Activated naive CD8-positive, alpha-beta T cell (primary cell): ENCODE data around the gene PKP1.

Source experiments
- H3K27ac Mint-ChIP-seq: one replicate; pipeline ENCODE4 v1.8.0; 2021; ENCODE audit warnings: mixed read lengths
- H3K27me3 Mint-ChIP-seq: one replicate; pipeline ENCODE4 v1.8.0; 2021; ENCODE audit warnings: mixed read lengths
- H3K36me3 Mint-ChIP-seq: one replicate; pipeline ENCODE4 v1.8.0; 2021; ENCODE audit warnings: mixed read lengths
- H3K4me1 Mint-ChIP-seq: one replicate; pipeline ENCODE4 v1.8.0; 2021; ENCODE audit warnings: low read depth, mixed read lengths
- H3K4me3 Mint-ChIP-seq: one replicate; pipeline ENCODE4 v1.8.0; 2021; ENCODE audit warnings: mild to moderate bottlenecking, mixed read lengths
- H3K9me3 Mint-ChIP-seq: one replicate; pipeline ENCODE4 v1.8.0; 2021; ENCODE audit warnings: low read depth, mixed read lengths

PKP1 gene

GRCh38 chr1:201283836-201284553 lies 689 bp downstream of the PKP1 start:
- H3K27me3 Mint-ChIP-seq = peaks cover 6% of the 10 kb centered on the region
- H3K27ac Mint-ChIP-seq = no peak overlapping the region
- peaks cover 3% of the 10 kb centered on the region for H3K4me1 Mint-ChIP-seq
- H3K36me3 Mint-ChIP-seq = no peaks in the 10 kb centered on the region
- no peaks in the 10 kb centered on the region for H3K9me3 Mint-ChIP-seq
- no peak overlapping the region for H3K4me3 Mint-ChIP-seq

- no peak overlapping the region for H3K4me3 Mint-ChIP-seq
- H3K9me3 Mint-ChIP-seq = no peaks in the 10 kb centered on the region
- peaks cover 10% of the 10 kb centered on the region for H3K27me3 Mint-ChIP-seq
- no peaks in the 10 kb centered on the region for H3K36me3 Mint-ChIP-seq
- H3K27ac Mint-ChIP-seq = no peak overlapping the region
- H3K4me1 Mint-ChIP-seq = peaks cover 3% of the 10 kb centered on the region
Measured at GRCh38 chr1:201284636-201285035, 1.3 kb downstream of the PKP1 start.

- H3K9me3 Mint-ChIP-seq = no peaks in the 10 kb centered on the region
- H3K27ac Mint-ChIP-seq = no peak overlapping the region
- no peak overlapping the region for H3K4me3 Mint-ChIP-seq
- H3K4me1 Mint-ChIP-seq = peaks cover 3% of the 10 kb centered on the region
- peaks cover 10% of the 10 kb centered on the region for H3K27me3 Mint-ChIP-seq
- H3K36me3 Mint-ChIP-seq = no peaks in the 10 kb centered on the region
Measured at GRCh38 chr1:201285846-201286245, 2.5 kb downstream of the PKP1 start.

- Mint-ChIP-seq H3K27ac (no peak overlapping the region), H3K27me3 (peaks cover 10% of the 10 kb centered on the region), H3K9me3 (no peaks in the 10 kb centered on the region), H3K4me1 (peaks cover 3% of the 10 kb centered on the region), H3K4me3 (no peak overlapping the region), H3K36me3 (no peaks in the 10 kb centered on the region)
Measured at GRCh38 chr1:201286445-201286844, 3.1 kb downstream of the PKP1 start.

- H3K36me3 Mint-ChIP-seq = no peaks in the 10 kb centered on the region
- H3K4me1 Mint-ChIP-seq = peaks cover 1% of the 10 kb centered on the region
- H3K4me3 Mint-ChIP-seq = no peak overlapping the region
- H3K27ac Mint-ChIP-seq = no peak overlapping the region
- peaks cover 8% of the 10 kb centered on the region for H3K27me3 Mint-ChIP-seq
- H3K9me3 Mint-ChIP-seq = no peaks in the 10 kb centered on the region
Measured at GRCh38 chr1:201288007-201288406, 4.7 kb downstream of the PKP1 start.

- Mint-ChIP-seq H3K4me1 (no peaks in the 10 kb centered on the region), H3K36me3 (no peaks in the 10 kb centered on the region), H3K4me3 (no peak overlapping the region), H3K27me3 (peaks cover 7% of the 10 kb centered on the region), H3K9me3 (no peaks in the 10 kb centered on the region), H3K27ac (no peak overlapping the region)
Measured at GRCh38 chr1:201288765-201289164, 5.5 kb downstream of the PKP1 start.

GRCh38 chr1:201290551-201290950 lies 7.2 kb downstream of the PKP1 start:
- Mint-ChIP-seq H3K36me3 (no peaks in the 10 kb centered on the region), H3K4me1 (no peaks in the 10 kb centered on the region), H3K27me3 (peaks cover 7% of the 10 kb centered on the region), H3K4me3 (no peak overlapping the region), H3K9me3 (no peaks in the 10 kb centered on the region), H3K27ac (no peak overlapping the region)

- Mint-ChIP-seq H3K9me3 (no peaks in the 10 kb centered on the region), H3K4me3 (no peak overlapping the region), H3K4me1 (no peaks in the 10 kb centered on the region), H3K27me3 (peaks cover 13% of the 10 kb centered on the region), H3K27ac (no peak overlapping the region), H3K36me3 (no peaks in the 10 kb centered on the region)
Measured at GRCh38 chr1:201291916-201292315, 8.6 kb downstream of the PKP1 start.

GRCh38 chr1:201294876-201295275 lies 11.6 kb downstream of the PKP1 start:
- no peak overlapping the region for H3K4me3 Mint-ChIP-seq
- H3K9me3 Mint-ChIP-seq = no peaks in the 10 kb centered on the region
- H3K4me1 Mint-ChIP-seq = no peaks in the 10 kb centered on the region
- peaks cover 9% of the 10 kb centered on the region for H3K27me3 Mint-ChIP-seq
- H3K27ac Mint-ChIP-seq = no peak overlapping the region
- H3K36me3 Mint-ChIP-seq = no peaks in the 10 kb centered on the region

GRCh38 chr1:201295346-201295745 lies 12.0 kb downstream of the PKP1 start:
- H3K27ac Mint-ChIP-seq = no peak overlapping the region
- H3K4me1 Mint-ChIP-seq = no peaks in the 10 kb centered on the region
- H3K27me3 Mint-ChIP-seq = peaks cover 9% of the 10 kb centered on the region
- no peaks in the 10 kb centered on the region for H3K9me3 Mint-ChIP-seq
- H3K4me3 Mint-ChIP-seq = no peak overlapping the region
- no peaks in the 10 kb centered on the region for H3K36me3 Mint-ChIP-seq

DNA sequence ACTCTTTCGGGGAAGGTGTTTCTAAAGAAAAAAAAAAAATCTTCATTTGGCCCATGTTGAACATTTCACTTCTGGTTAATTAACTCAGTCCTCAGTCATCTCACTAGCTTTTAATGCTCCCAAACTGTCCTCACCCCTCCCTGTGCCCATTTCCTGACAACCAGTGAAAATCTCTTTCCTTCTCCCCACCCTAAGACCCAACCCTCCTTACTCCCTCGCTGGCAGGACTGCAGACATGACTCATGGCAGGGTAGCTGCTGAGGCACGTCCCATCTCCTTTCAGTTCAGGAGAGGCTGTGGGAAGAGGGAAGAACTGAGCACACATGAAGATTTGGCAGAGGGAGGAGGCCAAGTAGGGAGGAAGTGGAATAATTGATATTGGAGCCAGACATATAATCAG lies 12.6 kb downstream of the PKP1 start:
- H3K9me3 Mint-ChIP-seq = no peaks in the 10 kb centered on the region
- H3K27me3 Mint-ChIP-seq = peaks cover 9% of the 10 kb centered on the region

GRCh38 chr1:201296352-201296751 lies 13.0 kb downstream of the PKP1 start:
- Mint-ChIP-seq H3K27me3 (peaks cover 9% of the 10 kb centered on the region), H3K4me3 (no peak overlapping the region), H3K4me1 (no peaks in the 10 kb centered on the region), H3K36me3 (no peaks in the 10 kb centered on the region), H3K27ac (no peak overlapping the region), H3K9me3 (no peaks in the 10 kb centered on the region)

More for the DNA sequence above, 12.6 kb downstream of the PKP1 start:
- H3K36me3 Mint-ChIP-seq = no peaks in the 10 kb centered on the region
- no peaks in the 10 kb centered on the region for H3K4me1 Mint-ChIP-seq
- no peak overlapping the region for H3K27ac Mint-ChIP-seq
- H3K4me3 Mint-ChIP-seq = no peak overlapping the region

- no peaks in the 10 kb centered on the region for H3K36me3 Mint-ChIP-seq
Measured at GRCh38 chr1:201298396-201299381, 15.4 kb downstream of the PKP1 start.

DNA sequence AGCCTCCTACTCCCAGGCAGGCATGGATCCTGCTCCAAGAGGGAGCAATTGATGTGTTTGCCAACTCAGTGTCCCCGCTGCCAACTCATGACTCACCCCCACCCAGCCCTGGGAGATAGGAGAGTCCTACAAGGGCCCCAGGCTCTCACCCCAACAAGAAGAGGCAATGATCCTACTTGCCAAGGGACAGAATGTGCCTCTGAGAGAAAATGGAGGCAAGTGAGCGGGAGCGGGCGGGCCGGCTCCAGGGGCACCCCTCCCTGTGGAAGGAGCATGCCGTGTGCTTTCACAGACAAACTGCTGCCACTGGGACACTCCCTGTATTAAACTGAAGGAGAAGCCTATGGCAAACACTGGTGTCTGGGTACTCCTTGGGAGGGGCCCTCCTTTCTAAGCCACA lies 16.7 kb downstream of the PKP1 start:
- Mint-ChIP-seq H3K27ac (no peak overlapping the region), H3K36me3 (no peaks in the 10 kb centered on the region), H3K4me3 (no peak overlapping the region), H3K4me1 (no peaks in the 10 kb centered on the region), H3K9me3 (no peaks in the 10 kb centered on the region), H3K27me3 (peaks cover 6% of the 10 kb centered on the region)

More at GRCh38 chr1:201298396-201299381, 15.4 kb downstream of the PKP1 start:
- Mint-ChIP-seq H3K27me3 (peaks cover 6% of the 10 kb centered on the region), H3K27ac (no peak overlapping the region), H3K4me3 (no peak overlapping the region), H3K9me3 (no peaks in the 10 kb centered on the region), H3K4me1 (no peaks in the 10 kb centered on the region)

GRCh38 chr1:201300641-201301040 lies 17.3 kb downstream of the PKP1 start:
- Mint-ChIP-seq H3K27me3 (peaks cover 6% of the 10 kb centered on the region), H3K4me1 (no peaks in the 10 kb centered on the region), H3K36me3 (no peaks in the 10 kb centered on the region), H3K9me3 (no peaks in the 10 kb centered on the region), H3K4me3 (no peak overlapping the region), H3K27ac (no peak overlapping the region)
